OCI-LY1 (cell line): Measurements from ENCODE around the gene PPM1F.

Source experiments
- CTCF ChIP-seq: fragments of 200-600 bp; sonication (generic), shearing (Covaris generic); IDR thresholded peaks from 2 replicates; pipeline ENCODE4 v1.5.1; 2017; ENCODE audit warnings: mild to moderate bottlenecking, antibody characterized with exemption, low read length, moderate library complexity, mixed read lengths
- EZH2 ChIP-seq: fragments of 200-600 bp; sonication (generic), shearing (Covaris generic); IDR thresholded peaks from 2 replicates; pipeline ENCODE4 v1.8.0; 2017; ENCODE audit warnings: borderline replicate concordance, mixed run types, mild to moderate bottlenecking, antibody characterized with exemption, low read length, moderate library complexity, mixed read lengths

DNA sequence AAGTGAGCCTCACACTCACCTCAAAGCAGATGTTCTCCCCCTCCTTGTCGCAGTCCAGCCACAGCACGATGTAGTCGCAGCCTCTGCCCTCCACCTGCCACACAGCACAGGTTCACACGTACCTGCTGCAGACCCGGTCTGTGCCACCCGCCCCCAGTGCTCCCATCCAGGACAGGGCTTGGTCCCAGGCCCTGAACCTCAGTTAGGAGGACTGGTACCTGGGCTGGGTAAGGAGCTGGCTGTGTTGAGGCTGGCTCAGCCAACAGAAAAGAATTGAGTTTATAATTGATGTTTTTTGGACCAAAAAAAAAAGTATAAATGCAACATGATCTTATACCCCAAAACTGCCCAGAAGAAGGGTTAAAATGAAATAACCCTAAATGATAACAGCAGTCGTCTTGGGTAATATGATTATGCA is 19.2 kb upstream of the PPM1F start:
- no peak for TF ChIP-seq EZH2
- TF ChIP-seq CTCF = no peak
